A549 (cell line): ENCODE results near the gene UBTD1.

Source experiments
- CHD4 ChIP-seq: fragments of 200-600 bp; sonication (generic); IDR thresholded peaks from 2 replicates; pipeline ENCODE4 v1.6.1; 2016; ENCODE audit warnings: antibody characterized with exemption, mild to moderate bottlenecking, borderline replicate concordance
- CTCF ChIP-seq: fragments of >200 bp; sonication (Bioruptor Twin); formaldehyde crosslinking; IDR thresholded peaks from 3 replicates; pipeline ENCODE4 v1.5.1; 2016
- EHMT2 ChIP-seq: fragments of 200-600 bp; sonication (generic); IDR thresholded peaks from 2 replicates; pipeline ENCODE4 v1.6.1; 2016; ENCODE audit warnings: antibody characterized with exemption, low read depth, mild to moderate bottlenecking, moderate library complexity
- EP300 ChIP-seq, 2 experiments: fragments of >200 bp; sonication (Bioruptor Twin); formaldehyde crosslinking; IDR thresholded peaks; 2 replicates in 1 of 2; 3 replicates in 1 of 2; pipeline ENCODE4 v1.6.1; 2016 to 2017
- FOSL2 ChIP-seq, 2 experiments: fragments of 450-650 bp in 1 of 2; fragments of >200 bp in 1 of 2; sonication (Bioruptor Twin) in 1 of 2; formaldehyde crosslinking; IDR thresholded peaks; 2 replicates each; pipeline versions ENCODE4 v1.5.0 to v1.6.1; 2016 to 2020; ENCODE audit warnings: mild to moderate bottlenecking in 1 of 2, moderate library complexity in 1 of 2
- HOXB5 ChIP-seq: fragments of 250-450 bp; sonication (Bioruptor Pico); IDR thresholded peaks from 2 replicates; pipeline ENCODE4 v1.5.0; 2020; ENCODE audit warnings: mild to moderate bottlenecking, moderate library complexity
- KDM1A ChIP-seq: fragments of 200-600 bp; sonication (generic); IDR thresholded peaks from 2 replicates; pipeline ENCODE4 v1.6.1; 2016; ENCODE audit warnings: low read depth, mild to moderate bottlenecking
- NPAS2 ChIP-seq: fragments of 250-450 bp; sonication (Bioruptor Pico); IDR thresholded peaks from 2 replicates; pipeline ENCODE4 v1.8.0; 2022; ENCODE audit warnings: mild to moderate bottlenecking, moderate library complexity, borderline replicate concordance
- PHF8 ChIP-seq: fragments of 200-600 bp; sonication (generic); IDR thresholded peaks from 2 replicates; pipeline ENCODE4 v1.6.1; 2016; ENCODE audit warnings: low read depth, mild to moderate bottlenecking, antibody characterized with exemption, moderate library complexity, borderline replicate concordance
- POLR2A ChIP-seq: IDR thresholded peaks from 2 replicates; pipeline ENCODE4 v1.6.1; 2012; ENCODE audit warnings: mild to moderate bottlenecking, low read length
- RFX5 ChIP-seq: fragments of 450-650 bp; IDR thresholded peaks from 2 replicates; pipeline ENCODE4 v1.7.1; 2014; ENCODE audit warnings: antibody characterized with exemption, mild to moderate bottlenecking, moderate library complexity
- TF ChIP-seq, protein P1 (sequence below): IDR thresholded peaks from 2 replicates; pipeline ENCODE4 v1.6.1; 2012

GRCh38 chr10:97585439-97585811 is 86.7 kb downstream of the UBTD1 start:
- no peak for TF ChIP-seq POLR2A
- no peak for TF ChIP-seq HOXB5
- no peak for TF ChIP-seq KDM1A
- TF ChIP-seq, protein P1, sequence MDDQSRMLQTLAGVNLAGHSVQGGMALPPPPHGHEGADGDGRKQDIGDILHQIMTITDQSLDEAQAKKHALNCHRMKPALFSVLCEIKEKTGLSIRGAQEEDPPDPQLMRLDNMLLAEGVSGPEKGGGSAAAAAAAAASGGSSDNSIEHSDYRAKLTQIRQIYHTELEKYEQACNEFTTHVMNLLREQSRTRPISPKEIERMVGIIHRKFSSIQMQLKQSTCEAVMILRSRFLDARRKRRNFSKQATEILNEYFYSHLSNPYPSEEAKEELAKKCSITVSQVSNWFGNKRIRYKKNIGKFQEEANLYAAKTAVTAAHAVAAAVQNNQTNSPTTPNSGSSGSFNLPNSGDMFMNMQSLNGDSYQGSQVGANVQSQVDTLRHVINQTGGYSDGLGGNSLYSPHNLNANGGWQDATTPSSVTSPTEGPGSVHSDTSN = no peak
- TF ChIP-seq CTCF = no peak
- TF ChIP-seq NPAS2 (CRISPR knock-in tag) = no peak
- TF ChIP-seq CHD4 = no peak
- TF ChIP-seq PHF8 = no peak
- no peak for TF ChIP-seq EHMT2
- TF ChIP-seq FOSL2 (IDR thresholded peaks at IDR 0.05) = no peak
- TF ChIP-seq FOSL2 (CRISPR knock-in tag; IDR thresholded peaks at IDR 0.05) = no peak
- TF ChIP-seq RFX5 = no peak
- TF ChIP-seq EP300 (IDR thresholded peaks at IDR 0.05) = no peak
